ENCODE measurements around the gene LRIG1.
"Not testable (repeated sequence)": the region's sequence is repeated elsewhere in the genome, so short reads cannot be mapped to it uniquely, and the experiment has no call there.

The LRIG1 gene

DNA sequence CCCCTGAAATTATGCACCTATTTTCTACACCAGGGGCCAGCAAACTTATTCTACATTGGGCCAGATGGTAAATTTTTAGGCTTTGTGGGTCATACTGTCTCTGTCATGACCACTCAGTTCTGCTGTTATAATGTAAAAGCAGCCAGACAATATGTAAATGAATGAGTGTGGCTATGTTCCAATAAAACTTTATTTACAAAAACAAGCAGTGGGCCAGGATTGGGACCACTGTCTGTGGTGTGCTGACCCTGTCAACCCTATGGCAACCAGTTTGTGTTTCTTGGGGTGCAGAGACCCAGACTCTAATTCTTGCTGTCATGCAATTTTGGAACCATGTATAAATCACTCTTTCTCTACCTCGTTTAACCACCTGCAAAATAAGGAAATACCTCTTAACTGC is 74.7 kb downstream of the LRIG1 start:
- Histone ChIP-seq H3K4me3 (ENCODE audit: insufficient read depth, low read depth, low read length, poor library complexity, severe bottlenecking) (no peak overlapping the region), H3K9me3 (ENCODE audit: control insufficient read depth, low read length) (no peaks in the 10 kb centered on the region), H3K27me3 (replicated peaks; ENCODE audit: control insufficient read depth, insufficient read depth, low read length, poor library complexity, severe bottlenecking) (no peaks in the 10 kb centered on the region), H3K36me3 (ENCODE audit: control insufficient read depth, insufficient read depth, low read length) (peaks cover 3% of the 10 kb centered on the region), H3K27ac (ENCODE audit: insufficient read depth, low read length, poor library complexity, severe bottlenecking) (no peak overlapping the region), H3K4me1 (ENCODE audit: control insufficient read depth, insufficient read depth, low read length, poor library complexity, severe bottlenecking) (no peaks in the 10 kb centered on the region)
- no peak for DNase-seq

DNA sequence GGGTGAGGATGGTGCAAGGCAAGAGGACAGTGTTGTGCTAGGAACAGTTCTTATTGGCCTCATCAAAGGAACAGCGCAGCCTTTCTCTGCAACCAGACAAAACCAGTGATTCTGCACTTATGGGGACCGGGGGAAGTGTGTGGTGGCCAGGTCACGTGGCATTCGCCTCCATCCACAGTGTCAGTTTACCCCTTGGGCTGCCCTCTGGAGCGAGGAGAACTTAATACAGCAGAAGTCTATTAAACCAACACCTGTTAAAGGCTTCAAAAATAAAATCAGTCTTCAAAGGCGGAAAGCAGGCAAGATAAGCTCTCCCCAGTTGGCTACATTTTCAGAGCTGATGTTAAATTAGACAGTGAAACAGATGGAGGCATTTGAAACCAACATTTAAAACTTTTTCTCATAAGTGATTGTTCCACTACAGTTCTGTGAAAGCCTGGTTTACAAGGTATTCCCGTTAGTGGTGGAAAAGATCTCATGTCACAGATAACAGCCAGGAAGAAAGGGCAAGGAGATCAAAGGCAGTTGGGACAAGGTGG is 75.2 kb downstream of the LRIG1 start:
- no peaks in the 10 kb centered on the region for H3K4me1 ChIP-seq (ENCODE audit: control insufficient read depth, insufficient read depth, low read length, poor library complexity, severe bottlenecking)
- no peak overlapping the region for H3K4me3 ChIP-seq (ENCODE audit: insufficient read depth, low read depth, low read length, poor library complexity, severe bottlenecking)
- peaks cover 3% of the 10 kb centered on the region for H3K36me3 ChIP-seq (ENCODE audit: control insufficient read depth, insufficient read depth, low read length)
- H3K27ac ChIP-seq (ENCODE audit: insufficient read depth, low read length, poor library complexity, severe bottlenecking), result no peak overlapping the region
- H3K9me3 ChIP-seq (ENCODE audit: control insufficient read depth, low read length), result no peaks in the 10 kb centered on the region
- no peak for DNase-seq
- H3K27me3 ChIP-seq (replicated peaks; ENCODE audit: control insufficient read depth, insufficient read depth, low read length, poor library complexity, severe bottlenecking), result no peaks in the 10 kb centered on the region

DNA sequence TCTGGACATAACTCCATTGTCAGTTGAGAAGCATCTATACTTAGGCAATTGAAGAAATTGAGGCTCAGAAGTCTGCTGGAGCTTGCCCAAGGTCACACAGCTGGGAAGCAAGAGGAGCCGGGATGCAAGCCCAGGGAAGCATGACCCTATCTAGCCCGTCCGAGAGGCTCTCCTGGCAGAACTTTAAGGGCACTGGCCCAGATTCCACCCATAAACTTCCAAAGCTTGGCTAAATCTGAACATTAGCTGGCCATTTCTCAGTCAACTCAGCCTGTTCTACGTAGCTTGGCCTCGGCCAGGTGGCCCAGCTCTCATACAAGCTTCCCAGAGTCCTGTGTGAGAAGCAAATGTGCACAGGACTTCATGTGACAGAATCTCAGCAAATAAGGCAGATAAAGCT is 75.8 kb downstream of the LRIG1 start:
- DNase-seq, result no peak
- Histone ChIP-seq H3K4me1 (ENCODE audit: control insufficient read depth, insufficient read depth, low read length, poor library complexity, severe bottlenecking) (no peaks in the 10 kb centered on the region), H3K27ac (ENCODE audit: insufficient read depth, low read length, poor library complexity, severe bottlenecking) (no peak overlapping the region), H3K27me3 (replicated peaks; ENCODE audit: control insufficient read depth, insufficient read depth, low read length, poor library complexity, severe bottlenecking) (no peaks in the 10 kb centered on the region), H3K36me3 (ENCODE audit: control insufficient read depth, insufficient read depth, low read length) (peaks cover 3% of the 10 kb centered on the region), H3K9me3 (ENCODE audit: control insufficient read depth, low read length) (no peaks in the 10 kb centered on the region), H3K4me3 (ENCODE audit: insufficient read depth, low read depth, low read length, poor library complexity, severe bottlenecking) (no peak overlapping the region)

GRCh38 chr3:66423791-66424190 is 77.0 kb downstream of the LRIG1 start:
- no peak for DNase-seq
- H3K9me3 ChIP-seq (ENCODE audit: control insufficient read depth, low read length), result no peaks in the 10 kb centered on the region
- no peaks in the 10 kb centered on the region for H3K4me1 ChIP-seq (ENCODE audit: control insufficient read depth, insufficient read depth, low read length, poor library complexity, severe bottlenecking)
- no peaks in the 10 kb centered on the region for H3K27me3 ChIP-seq (replicated peaks; ENCODE audit: control insufficient read depth, insufficient read depth, low read length, poor library complexity, severe bottlenecking)
- H3K36me3 ChIP-seq (ENCODE audit: control insufficient read depth, insufficient read depth, low read length), result peaks cover 3% of the 10 kb centered on the region
- H3K27ac ChIP-seq (ENCODE audit: insufficient read depth, low read length, poor library complexity, severe bottlenecking), result no peak overlapping the region
- no peak overlapping the region for H3K4me3 ChIP-seq (ENCODE audit: insufficient read depth, low read depth, low read length, poor library complexity, severe bottlenecking)

GRCh38 chr3:66421893-66422292 is 78.9 kb downstream of the LRIG1 start:
- DNase-seq; H3K36me3 ChIP-seq (ENCODE audit: control insufficient read depth, insufficient read depth, low read length); H3K4me3 ChIP-seq (ENCODE audit: insufficient read depth, low read depth, low read length, poor library complexity, severe bottlenecking); H3K27me3 ChIP-seq (replicated peaks; ENCODE audit: control insufficient read depth, insufficient read depth, low read length, poor library complexity, severe bottlenecking); H3K9me3 ChIP-seq (ENCODE audit: control insufficient read depth, low read length); H3K4me1 ChIP-seq (ENCODE audit: control insufficient read depth, insufficient read depth, low read length, poor library complexity, severe bottlenecking); H3K27ac ChIP-seq (ENCODE audit: insufficient read depth, low read length, poor library complexity, severe bottlenecking): not testable (repeated sequence)

DNA sequence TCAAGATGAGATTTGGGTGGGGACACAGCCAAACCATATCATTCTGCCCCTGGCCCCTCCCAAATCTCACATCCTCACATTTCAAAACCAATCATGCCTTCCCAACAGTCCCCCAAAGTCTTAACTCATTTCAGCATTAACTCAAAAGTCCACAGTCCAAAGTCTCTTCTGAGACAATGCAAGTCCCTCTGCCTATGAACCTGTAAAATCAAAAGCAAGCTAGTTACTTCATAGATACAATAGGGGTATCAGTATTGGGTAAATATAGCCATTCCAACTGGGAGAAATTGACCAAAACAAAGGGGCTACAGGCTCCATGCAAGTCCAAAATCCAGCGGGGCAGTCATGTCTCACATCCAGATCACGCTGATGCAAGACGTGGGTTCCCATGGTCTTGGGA is 79.7 kb downstream of the LRIG1 start:
- H3K36me3 ChIP-seq (ENCODE audit: control insufficient read depth, insufficient read depth, low read length), result peaks cover 15% of the 10 kb centered on the region
- H3K27me3 ChIP-seq (replicated peaks; ENCODE audit: control insufficient read depth, insufficient read depth, low read length, poor library complexity, severe bottlenecking); DNase-seq; H3K4me3 ChIP-seq (ENCODE audit: insufficient read depth, low read depth, low read length, poor library complexity, severe bottlenecking); H3K9me3 ChIP-seq (ENCODE audit: control insufficient read depth, low read length); H3K27ac ChIP-seq (ENCODE audit: insufficient read depth, low read length, poor library complexity, severe bottlenecking); H3K4me1 ChIP-seq (ENCODE audit: control insufficient read depth, insufficient read depth, low read length, poor library complexity, severe bottlenecking): not testable (repeated sequence)

GRCh38 chr3:66419036-66419435 is 81.8 kb downstream of the LRIG1 start:
- Histone ChIP-seq H3K4me3 (ENCODE audit: insufficient read depth, low read depth, low read length, poor library complexity, severe bottlenecking) (no peak overlapping the region), H3K27ac (ENCODE audit: insufficient read depth, low read length, poor library complexity, severe bottlenecking) (no peak overlapping the region), H3K9me3 (ENCODE audit: control insufficient read depth, low read length) (no peaks in the 10 kb centered on the region), H3K27me3 (replicated peaks; ENCODE audit: control insufficient read depth, insufficient read depth, low read length, poor library complexity, severe bottlenecking) (no peaks in the 10 kb centered on the region), H3K36me3 (ENCODE audit: control insufficient read depth, insufficient read depth, low read length) (peaks cover 33% of the 10 kb centered on the region), H3K4me1 (ENCODE audit: control insufficient read depth, insufficient read depth, low read length, poor library complexity, severe bottlenecking) (no peaks in the 10 kb centered on the region)
- DNase-seq, result no peak

DNA sequence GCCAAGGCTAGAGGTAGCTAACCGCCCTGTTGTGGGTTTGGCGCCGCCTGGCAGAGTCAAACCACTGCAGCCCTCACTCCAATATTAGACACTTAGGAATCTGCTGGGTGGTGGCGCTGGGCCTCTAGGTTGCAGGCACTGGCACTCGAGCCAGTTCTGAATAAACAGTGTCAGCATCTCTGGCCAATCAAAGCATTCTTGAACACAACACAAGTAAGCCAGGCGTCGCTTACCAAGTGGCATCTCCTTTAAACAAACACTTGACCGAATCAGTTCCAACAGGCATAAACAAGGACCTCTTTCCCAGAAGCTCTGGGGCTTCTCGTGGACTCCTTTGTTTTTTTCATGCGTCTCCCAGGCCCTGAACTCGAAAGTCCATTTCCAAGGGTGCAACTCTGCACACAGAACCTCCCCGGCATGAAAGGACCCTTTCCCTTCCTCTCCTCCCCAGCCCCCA is 82.3 kb downstream of the LRIG1 start:
- H3K27me3 ChIP-seq (replicated peaks; ENCODE audit: control insufficient read depth, insufficient read depth, low read length, poor library complexity, severe bottlenecking), result no peaks in the 10 kb centered on the region
- no peak for DNase-seq
- peaks cover 36% of the 10 kb centered on the region for H3K36me3 ChIP-seq (ENCODE audit: control insufficient read depth, insufficient read depth, low read length)
- no peaks in the 10 kb centered on the region for H3K4me1 ChIP-seq (ENCODE audit: control insufficient read depth, insufficient read depth, low read length, poor library complexity, severe bottlenecking)
- H3K27ac ChIP-seq (ENCODE audit: insufficient read depth, low read length, poor library complexity, severe bottlenecking), result no peak overlapping the region
- no peaks in the 10 kb centered on the region for H3K9me3 ChIP-seq (ENCODE audit: control insufficient read depth, low read length)
- H3K4me3 ChIP-seq (ENCODE audit: insufficient read depth, low read depth, low read length, poor library complexity, severe bottlenecking), result no peak overlapping the region

- Histone ChIP-seq H3K27me3 (replicated peaks; ENCODE audit: control insufficient read depth, insufficient read depth, low read length, poor library complexity, severe bottlenecking) (no peaks in the 10 kb centered on the region), H3K4me3 (ENCODE audit: insufficient read depth, low read depth, low read length, poor library complexity, severe bottlenecking) (no peak overlapping the region), H3K27ac (ENCODE audit: insufficient read depth, low read length, poor library complexity, severe bottlenecking) (no peak overlapping the region), H3K9me3 (ENCODE audit: control insufficient read depth, low read length) (no peaks in the 10 kb centered on the region), H3K36me3 (ENCODE audit: control insufficient read depth, insufficient read depth, low read length) (peaks cover 50% of the 10 kb centered on the region), H3K4me1 (ENCODE audit: control insufficient read depth, insufficient read depth, low read length, poor library complexity, severe bottlenecking) (no peaks in the 10 kb centered on the region)
- DNase-seq, result no peak
Measured at GRCh38 chr3:66416556-66417304, 84.1 kb downstream of the LRIG1 start.

GRCh38 chr3:66415867-66416428 is 84.9 kb downstream of the LRIG1 start:
- no peak overlapping the region for H3K4me3 ChIP-seq (ENCODE audit: insufficient read depth, low read depth, low read length, poor library complexity, severe bottlenecking)
- H3K4me1 ChIP-seq (ENCODE audit: control insufficient read depth, insufficient read depth, low read length, poor library complexity, severe bottlenecking), result no peaks in the 10 kb centered on the region
- DNase-seq, result no peak
- no peaks in the 10 kb centered on the region for H3K27me3 ChIP-seq (replicated peaks; ENCODE audit: control insufficient read depth, insufficient read depth, low read length, poor library complexity, severe bottlenecking)
- H3K9me3 ChIP-seq (ENCODE audit: control insufficient read depth, low read length), result no peaks in the 10 kb centered on the region
- H3K36me3 ChIP-seq (ENCODE audit: control insufficient read depth, insufficient read depth, low read length), result peaks cover 57% of the 10 kb centered on the region
- no peak overlapping the region for H3K27ac ChIP-seq (ENCODE audit: insufficient read depth, low read length, poor library complexity, severe bottlenecking)
